ENCODE measurements around the gene ILK.

Gene ILK

GRCh38 chr11:6574816-6575715 lies 28.5 kb upstream of the ILK start:
- DNase-seq = no peak

GRCh38 chr11:6576471-6577373 lies 26.9 kb upstream of the ILK start:
- no peak for DNase-seq

- DNase-seq = no peak
Observed at GRCh38 chr11:6578134-6578533, 25.4 kb upstream of the ILK start.

- DNase-seq = no peak
Observed at GRCh38 chr11:6579681-6580080, 23.9 kb upstream of the ILK start.

- no peak for DNase-seq
Observed at GRCh38 chr11:6583584-6583983, 20.0 kb upstream of the ILK start.

- no peak for DNase-seq
Observed at GRCh38 chr11:6584528-6584927, 19.0 kb upstream of the ILK start.

- DNase-seq = no peak
Observed at GRCh38 chr11:6586434-6587359, 16.9 kb upstream of the ILK start.

GRCh38 chr11:6587360-6587953 lies 16.1 kb upstream of the ILK start:
- DNase-seq = no peak

GRCh38 chr11:6588018-6588417 lies 15.6 kb upstream of the ILK start:
- no peak for DNase-seq

GRCh38 chr11:6594142-6594768 lies 9.3 kb upstream of the ILK start:
- DNase-seq = no peak

GRCh38 chr11:6596239-6596877 lies 7.2 kb upstream of the ILK start:
- DNase-seq = no peak

- DNase-seq = no peak
Observed at GRCh38 chr11:6598555-6598954, 5.0 kb upstream of the ILK start.

- DNase-seq = no peak
Observed at GRCh38 chr11:6599449-6599848, 4.1 kb upstream of the ILK start.

- DNase-seq = no peak
Observed at GRCh38 chr11:6599881-6600390, 3.6 kb upstream of the ILK start.

GRCh38 chr11:6601041-6601461 lies 2.5 kb upstream of the ILK start:
- no peak for DNase-seq

- no peak for DNase-seq
Observed at GRCh38 chr11:6602096-6602940, 1.3 kb upstream of the ILK start.

- DNase-seq = peak; percentile 54
Observed at GRCh38 chr11:6604081-6604626, 580 bp downstream of the ILK start.

GRCh38 chr11:6604790-6605189 lies 1.2 kb downstream of the ILK start:
- DNase-seq = no peak

GRCh38 chr11:6606471-6607189 lies 3.1 kb downstream of the ILK start:
- DNase-seq = peak; percentile 50
